Activated naive CD8-positive, alpha-beta T cell treated with anti-CD3 and anti-CD28 coated beads, Interleukin-2, amount 50 U/mL, for 16 hours (primary cell): ENCODE measurements around the gene GTPBP10.
A peak's percentile ranks its signal among the peaks of the same experiment; 100 is the strongest.

Source experiments
- DNase-seq: peaks from one replicate; pipeline ENCODE4 v3.0.0-alpha.2; 2020; ENCODE audit warnings: low read depth, low spot score

The GTPBP10 gene

DNA sequence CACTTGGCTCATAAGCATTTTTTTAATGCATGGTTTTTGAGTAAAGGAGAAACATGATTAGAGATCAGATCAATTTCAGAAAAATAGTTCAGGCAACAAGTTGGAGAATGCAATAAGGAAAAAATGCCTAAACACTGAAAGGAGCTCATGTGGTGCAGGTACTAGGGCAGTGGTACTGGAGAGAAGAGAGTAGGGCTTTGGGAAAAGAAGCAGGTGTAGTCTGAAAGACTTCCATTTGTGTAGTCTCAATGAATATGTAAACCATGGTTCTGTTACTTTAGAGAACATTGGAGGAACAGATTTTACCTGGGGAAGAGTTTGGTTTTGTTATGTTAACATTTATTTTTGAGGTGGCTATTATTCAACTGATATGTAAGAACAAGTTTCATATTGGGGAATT, 5.5 kb downstream of the GTPBP10 start:
- DNase-seq = no peak

DNA sequence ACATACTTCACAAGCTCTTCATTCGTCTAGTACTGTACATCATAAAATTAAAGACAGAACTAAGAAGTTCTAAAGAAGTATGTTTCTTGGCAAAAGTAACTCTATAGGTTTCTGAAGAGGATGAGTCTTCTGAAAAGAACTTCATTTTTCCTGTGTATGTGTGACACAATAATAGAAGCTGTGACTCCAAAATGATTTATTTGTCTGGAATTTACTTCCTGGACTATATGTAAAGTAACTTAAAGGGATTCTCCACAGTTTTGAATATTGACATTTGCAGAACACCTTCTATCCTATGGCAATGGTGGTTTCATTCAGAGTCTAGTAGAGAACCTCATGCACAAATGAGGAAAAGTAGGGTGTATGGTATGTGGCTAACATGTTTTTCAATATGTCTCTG, 36.9 kb downstream of the GTPBP10 start:
- DNase-seq = no peak

- no peak for DNase-seq
Observed at GRCh38 chr7:90383861-90384260, 37.3 kb downstream of the GTPBP10 start.

- no peak for DNase-seq
Observed at GRCh38 chr7:90384433-90384832, 37.9 kb downstream of the GTPBP10 start.

DNA sequence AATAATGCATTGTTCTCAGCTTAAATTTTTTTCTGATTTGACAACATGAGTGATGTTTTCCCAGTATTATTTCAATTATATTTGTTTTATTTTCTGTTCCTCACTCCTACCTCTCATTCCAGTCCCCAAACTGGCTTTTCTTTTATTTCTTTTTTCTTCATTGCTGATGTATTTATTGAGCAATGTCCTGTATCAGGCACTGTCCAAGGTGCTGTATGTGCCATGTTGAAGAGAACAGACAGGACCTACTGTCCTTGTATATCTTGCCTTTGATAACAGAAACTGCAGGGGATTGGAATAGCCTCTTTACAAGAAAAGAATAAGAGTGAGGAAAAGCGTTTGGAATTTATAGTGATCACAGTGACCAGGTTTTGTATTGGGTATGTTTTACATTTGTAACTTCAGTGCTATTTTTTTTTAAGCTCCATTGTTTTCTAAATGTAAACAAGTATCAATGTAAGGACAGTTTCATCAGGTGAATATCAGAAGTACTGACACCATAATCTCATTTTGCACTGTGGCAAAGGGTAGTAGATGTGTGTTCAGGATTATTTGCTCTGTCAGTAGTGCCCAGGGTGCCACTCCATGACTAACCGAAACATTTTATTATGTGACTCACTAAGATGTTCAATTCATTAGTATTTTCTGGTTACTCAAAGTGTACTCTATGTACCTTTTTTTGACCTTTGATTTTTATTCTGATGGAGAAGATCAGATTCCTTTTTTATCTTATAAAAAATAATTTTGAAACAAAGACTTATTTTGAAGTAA, 41.1 kb downstream of the GTPBP10 start:
- no peak for DNase-seq

DNA sequence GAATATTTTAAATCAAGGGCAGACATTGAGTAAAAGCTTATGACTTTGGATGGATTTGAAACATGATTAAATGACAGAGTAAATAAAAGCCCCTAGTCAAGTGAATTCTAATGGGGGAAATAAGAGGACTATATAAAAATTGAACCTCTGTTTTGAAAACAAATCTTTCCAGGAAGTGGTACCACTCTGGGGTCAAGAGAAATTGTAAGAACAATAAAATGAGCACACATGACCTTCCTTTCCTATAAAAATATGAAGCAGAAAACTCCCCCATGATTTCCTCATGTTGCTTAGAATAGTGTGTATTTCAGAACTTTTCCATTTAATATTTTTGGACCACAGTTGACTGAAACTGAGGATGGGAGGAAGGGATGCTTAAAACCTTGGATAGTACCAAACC, 44.4 kb downstream of the GTPBP10 start:
- DNase-seq = no peak

DNA sequence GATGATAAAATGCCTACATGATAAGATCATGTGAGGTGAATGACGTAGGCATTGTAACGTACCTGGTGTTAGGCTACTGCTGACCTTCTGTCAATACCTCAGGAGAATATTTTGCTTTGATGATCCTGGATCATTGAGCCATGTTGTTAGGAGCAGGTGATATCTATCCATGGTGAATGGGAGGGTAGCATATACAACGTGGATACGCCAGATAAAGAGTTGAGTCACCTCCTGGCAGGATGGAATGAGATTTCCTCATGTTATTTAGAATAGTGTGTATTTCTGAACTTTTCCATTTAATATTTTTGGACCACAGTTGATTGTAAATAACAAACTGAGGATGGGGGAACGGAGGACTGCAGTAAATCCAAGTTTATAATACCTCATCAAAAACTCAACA, 45.0 kb downstream of the GTPBP10 start:
- DNase-seq = no peak

DNA sequence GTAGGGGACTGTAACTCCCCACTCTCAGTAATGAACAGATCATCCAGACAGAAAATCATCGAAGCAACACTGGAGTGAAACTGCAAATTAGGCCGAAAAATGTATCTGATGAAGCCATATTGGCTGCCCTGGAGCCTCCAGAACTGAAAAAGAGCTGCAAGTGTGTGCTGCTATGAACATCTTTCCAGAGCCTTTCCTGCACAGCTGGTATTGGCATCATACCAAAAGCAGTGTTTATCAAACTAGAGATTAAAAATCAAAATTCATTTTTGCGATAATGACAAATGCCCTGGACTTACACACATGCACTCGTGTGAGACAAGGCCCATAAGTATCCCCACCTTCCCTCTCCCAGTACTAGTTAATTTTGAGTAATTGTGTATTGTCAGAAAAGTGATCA, 49.9 kb downstream of the GTPBP10 start:
- no peak for DNase-seq

- DNase-seq = no peak
Observed at GRCh38 chr7:90401989-90402388, 55.5 kb downstream of the GTPBP10 start.

- DNase-seq = no peak
Observed at GRCh38 chr7:90402785-90403173, 56.3 kb downstream of the GTPBP10 start.

- peak; percentile 45 for DNase-seq
Observed at GRCh38 chr7:90403174-90404113, 56.9 kb downstream of the GTPBP10 start, which contains the start of gene CLDN12. TSS of gene CLDN12 (plus strand) at chr7:90403461. CDS start at chr7:90412677, 9,216 bp downstream.

DNA sequence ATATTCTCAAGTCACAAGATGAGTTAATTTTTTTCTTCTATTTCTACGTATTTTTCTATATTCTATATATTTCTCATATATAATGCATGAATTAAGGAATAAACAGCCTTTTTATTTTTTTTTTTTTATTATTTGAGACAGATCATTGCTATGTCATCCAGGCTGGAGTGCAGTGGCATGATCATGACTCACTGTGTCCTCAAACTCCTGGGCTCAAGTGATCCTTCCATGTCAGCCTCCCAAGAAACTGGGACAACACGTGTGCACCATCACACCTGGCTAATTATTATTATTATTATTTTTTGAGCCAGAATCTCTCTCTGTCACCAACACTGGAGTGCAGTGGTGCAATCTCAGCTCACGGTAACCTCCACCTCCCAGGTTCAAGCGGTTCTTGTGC, 58.3 kb downstream of the GTPBP10 start:
- no peak for DNase-seq

- DNase-seq = no peak
Observed at GRCh38 chr7:90407484-90407821, 60.9 kb downstream of the GTPBP10 start.

DNA sequence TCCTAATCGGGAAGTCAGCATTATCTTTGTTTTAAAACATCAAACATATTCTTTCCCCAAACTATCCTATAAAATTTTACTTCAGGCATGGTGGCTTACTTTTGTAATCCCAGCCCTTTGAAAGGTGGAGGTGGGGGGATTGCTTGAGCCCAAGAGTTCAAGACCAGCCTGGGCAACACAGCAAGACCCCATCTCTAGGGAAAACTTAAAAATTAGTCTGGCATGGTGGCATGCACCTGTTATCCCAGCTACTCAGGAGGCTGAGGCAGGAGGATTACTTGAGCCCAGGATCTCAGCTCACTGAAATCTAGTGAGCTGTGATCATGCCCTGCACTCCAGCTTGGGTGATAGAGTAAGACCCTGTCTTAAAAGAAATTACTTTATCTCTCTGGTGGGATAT, 61.6 kb downstream of the GTPBP10 start:
- no peak for DNase-seq

GRCh38 chr7:90409667-90410066, 63.2 kb downstream of the GTPBP10 start:
- no peak for DNase-seq

GRCh38 chr7:90411510-90411909, 65.0 kb downstream of the GTPBP10 start:
- no peak for DNase-seq

- no peak for DNase-seq
Observed at GRCh38 chr7:90412458-90413184, 66.1 kb downstream of the GTPBP10 start.

DNA sequence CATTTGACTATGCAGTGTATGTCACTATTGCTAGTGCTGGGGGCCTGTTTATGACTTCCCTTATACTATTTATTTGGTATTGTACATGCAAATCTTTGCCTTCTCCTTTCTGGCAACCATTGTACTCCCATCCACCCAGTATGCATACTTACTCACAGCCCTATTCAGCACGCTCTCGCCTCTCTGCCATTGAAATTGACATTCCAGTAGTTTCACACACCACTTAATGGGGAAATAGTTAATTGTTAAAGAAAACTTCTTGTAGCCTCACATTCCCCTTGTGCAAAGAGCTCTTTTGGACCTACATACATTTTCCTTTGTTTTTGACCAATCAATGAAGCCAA, 66.6 kb downstream of the GTPBP10 start:
- no peak for DNase-seq

DNA sequence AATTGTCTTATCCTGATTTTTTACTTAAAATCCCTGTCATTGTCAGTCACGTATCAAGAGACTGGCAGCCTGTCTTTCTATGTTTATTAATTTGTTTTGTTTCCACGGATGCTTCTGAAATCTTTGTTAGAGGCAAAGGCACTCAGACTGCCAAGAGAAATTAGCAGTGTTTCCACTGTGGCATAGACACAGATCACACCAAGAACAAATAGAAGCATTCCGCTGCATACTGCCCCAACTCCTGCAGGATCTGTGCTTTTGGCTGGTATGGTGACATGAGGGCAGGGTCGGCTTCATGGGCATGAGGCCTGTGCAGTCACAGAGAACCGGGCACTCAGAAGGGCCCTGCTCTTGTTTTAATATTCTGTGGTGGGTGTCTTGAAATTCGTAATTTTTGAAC, 75.1 kb downstream of the GTPBP10 start:
- DNase-seq = no peak

DNA sequence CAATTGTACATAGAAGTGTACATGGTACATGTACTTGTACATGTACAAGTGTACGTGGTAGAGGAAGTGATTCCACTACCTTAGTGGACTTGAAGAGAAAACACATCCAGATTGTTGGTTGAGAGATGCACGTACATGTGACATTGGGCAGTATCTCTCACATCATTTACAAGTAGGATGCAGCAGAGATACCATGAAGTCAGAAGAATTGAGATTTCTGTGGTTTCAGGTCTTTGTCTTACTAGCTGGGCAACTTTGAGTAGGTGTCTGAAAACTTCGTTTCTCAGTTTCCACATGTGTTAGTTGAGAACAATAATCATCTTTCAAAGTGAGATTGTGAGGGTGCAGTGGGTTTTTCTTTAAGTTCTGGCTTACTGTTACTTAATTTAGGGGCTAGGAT, 78.2 kb downstream of the GTPBP10 start:
- no peak for DNase-seq

- no peak for DNase-seq
Observed at GRCh38 chr7:90425376-90425775, 78.9 kb downstream of the GTPBP10 start.
